ENCODE data around the gene CDK5R2.

DNA sequence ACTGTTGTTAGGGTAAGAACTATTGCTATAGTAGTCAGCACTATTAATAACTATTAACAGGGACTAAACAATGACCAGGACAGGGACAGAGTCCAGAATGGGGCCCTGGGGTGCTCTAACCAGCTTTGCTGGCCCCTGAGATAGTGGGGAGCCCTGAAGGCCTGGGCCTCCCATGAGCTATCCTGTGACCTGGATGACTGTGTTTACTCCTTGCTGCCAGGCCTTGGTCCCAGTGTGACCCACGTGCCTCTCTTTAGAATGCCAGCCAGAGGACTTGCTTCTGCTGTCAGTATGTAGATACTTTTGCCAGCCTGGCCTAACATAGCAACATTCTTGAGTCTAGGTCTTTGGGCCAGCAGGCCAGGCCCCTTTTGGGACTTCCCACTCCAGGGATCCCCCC lies 11.4 kb downstream of the CDK5R2 start:
- no peak for TF ChIP-seq POLR2A (IDR thresholded peaks at IDR 0.05; ENCODE audit: low read depth, low read length)
- TF ChIP-seq TAF1 (IDR thresholded peaks at IDR 0.05; ENCODE audit: low read depth, low read length): no peak
- TF ChIP-seq POLR2AphosphoS5 (IDR thresholded peaks at IDR 0.05; ENCODE audit: low read depth, low read length): no peak

All from GM12891 (cell line).